ENCODE data around the gene EZR. TPM values are rescaled to one million over a fixed set of nuclear protein-coding genes. Genes with fewer than 3 reads are reported as not detected.

Gene EZR
- total RNA-seq, 2 donors from 2014 or later: 257 to 424 TPM

DNA sequence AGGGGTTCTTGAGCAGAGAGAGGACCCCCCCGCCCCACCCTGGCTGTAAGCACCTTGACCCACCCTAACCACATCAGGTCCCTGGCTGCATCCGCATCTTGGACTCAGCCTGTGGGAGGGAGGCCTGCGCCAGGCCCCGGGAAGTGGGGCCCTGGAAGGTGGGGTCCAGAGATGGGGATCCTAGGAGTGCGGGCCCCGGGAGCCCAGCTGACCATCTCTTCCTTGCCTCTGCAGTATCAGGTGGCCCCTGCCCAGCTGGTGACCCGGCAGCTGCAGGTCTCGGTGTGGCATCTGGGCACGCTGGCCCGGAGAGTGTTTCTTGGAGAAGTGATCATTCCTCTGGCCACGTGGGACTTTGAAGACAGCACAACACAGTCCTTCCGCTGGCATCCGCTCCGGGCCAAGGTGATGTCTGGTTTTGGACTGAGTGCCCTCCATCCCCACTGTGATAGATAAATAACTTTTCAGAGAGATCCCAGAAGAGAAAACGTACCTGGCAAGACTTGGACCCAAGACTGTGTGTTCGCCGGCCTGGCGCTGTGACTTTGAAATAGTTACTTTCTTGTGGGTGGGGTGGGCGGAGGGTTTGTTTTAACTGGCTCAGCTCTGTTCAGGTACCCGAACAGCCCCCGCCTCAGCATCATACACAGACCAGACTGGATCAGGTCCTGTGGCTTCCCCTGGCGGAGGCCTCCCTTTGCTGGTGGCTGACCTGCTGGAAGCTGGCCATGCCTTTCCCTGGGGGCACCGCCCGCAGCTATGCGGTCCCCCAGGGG, 62.0 kb downstream of the EZR start:
- Histone ChIP-seq H3K36me3 (no peaks in the 10 kb centered on the region), H3K27ac (no peak overlapping the region), H3K9ac (ENCODE audit: low read depth in 2 of 2, low read length in 2 of 2) (no peak overlapping the region), H3K9me3 (no peaks in the 10 kb centered on the region), H3K4me1 (no peaks in the 10 kb centered on the region), H3K4me3 (no peak overlapping the region), H3K27me3 (no peaks in the 10 kb centered on the region)
- intact Hi-C loops (cut with DNase I): no loop called here
- TF ChIP-seq CTCF (IDR thresholded peaks at IDR 0.05): no peak
- DNase-seq: no peak

DNA sequence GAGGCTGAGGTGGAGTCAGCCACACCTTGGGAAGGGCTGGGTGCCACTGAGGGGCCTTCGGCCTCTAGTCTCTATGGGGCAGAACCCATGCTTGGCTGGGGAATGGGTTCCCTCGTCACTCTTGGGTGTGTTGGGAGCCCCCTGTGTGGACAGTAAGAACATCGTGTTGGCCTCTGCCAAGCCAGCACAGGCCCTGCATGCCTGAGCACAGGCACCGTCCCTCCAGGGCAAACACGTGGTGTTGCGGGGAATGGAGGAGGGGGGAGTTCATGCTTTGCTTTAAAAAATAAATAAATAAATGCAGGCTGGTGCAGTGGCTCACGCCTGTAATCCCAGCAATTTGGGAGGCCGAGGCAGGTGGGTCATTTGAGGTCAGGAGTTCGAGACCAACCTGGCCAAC, 63.0 kb downstream of the EZR start:
- Histone ChIP-seq H3K27ac (no peak overlapping the region), H3K27me3 (no peaks in the 10 kb centered on the region), H3K4me3 (no peak overlapping the region), H3K9me3 (no peaks in the 10 kb centered on the region), H3K9ac (ENCODE audit: low read depth in 2 of 2, low read length in 2 of 2) (no peak overlapping the region), H3K4me1 (no peaks in the 10 kb centered on the region), H3K36me3 (no peaks in the 10 kb centered on the region)
- intact Hi-C loops (cut with DNase I): no loop called here
- no peak for TF ChIP-seq CTCF (IDR thresholded peaks at IDR 0.05)
- no peak for DNase-seq

GRCh38 chr6:158755636-158756035, 63.5 kb downstream of the EZR start:
- Histone ChIP-seq H3K27me3 (no peaks in the 10 kb centered on the region), H3K27ac (no peak overlapping the region), H3K36me3 (no peaks in the 10 kb centered on the region), H3K9ac (ENCODE audit: low read depth in 2 of 2, low read length in 2 of 2) (no peak overlapping the region), H3K4me3 (no peak overlapping the region), H3K4me1 (no peaks in the 10 kb centered on the region), H3K9me3 (no peaks in the 10 kb centered on the region)
- intact Hi-C loops (cut with DNase I): no loop called here
- DNase-seq: no peak
- no peak for TF ChIP-seq CTCF (IDR thresholded peaks at IDR 0.05)

- no peak overlapping the region for H3K9ac ChIP-seq (ENCODE audit: low read depth in 2 of 2, low read length in 2 of 2)
- H3K4me1 ChIP-seq: no peaks in the 10 kb centered on the region
- no peaks in the 10 kb centered on the region for H3K36me3 ChIP-seq
- no peak for TF ChIP-seq CTCF (IDR thresholded peaks at IDR 0.05)
- H3K4me3 ChIP-seq: no peak overlapping the region
- intact Hi-C loops (cut with DNase I): no loop called here
- DNase-seq: no peak
- H3K27me3 ChIP-seq: no peaks in the 10 kb centered on the region
- H3K9me3 ChIP-seq: no peaks in the 10 kb centered on the region
- H3K27ac ChIP-seq: no peak overlapping the region
These were observed 64.4 kb downstream of the EZR start for GRCh38 chr6:158754738-158755137.

GRCh38 chr6:158753811-158754210, 65.4 kb downstream of the EZR start:
- Histone ChIP-seq H3K27me3 (no peaks in the 10 kb centered on the region), H3K36me3 (no peaks in the 10 kb centered on the region), H3K4me1 (no peaks in the 10 kb centered on the region), H3K27ac (no peak overlapping the region), H3K4me3 (no peak overlapping the region), H3K9ac (ENCODE audit: low read depth in 2 of 2, low read length in 2 of 2) (no peak overlapping the region), H3K9me3 (no peaks in the 10 kb centered on the region)
- intact Hi-C loops (cut with DNase I): no loop called here
- DNase-seq: no peak
- no peak for TF ChIP-seq CTCF (IDR thresholded peaks at IDR 0.05)

All from colonic mucosa (tissue), 4 donors.